Ovary (tissue), 9 donors: Measurements from ENCODE around the gene LRRC9. TPM values are rescaled to one million over a fixed set of nuclear protein-coding genes. Genes with fewer than 3 reads are reported as not detected.
"Not testable (repeated sequence)": the region's sequence is repeated elsewhere in the genome, so short reads cannot be mapped to it uniquely, and the experiment has no call there.

Experiments used
- DNase-seq, 5 donors: peaks; one replicate each; pipeline ENCODE4 v3.0.0-alpha.2; 2019 to 2020
- H3K27ac ChIP-seq, 2 donors: fragments of 200-600 bp; one replicate each; pipeline versions ENCODE4 v1.5.1 to v1.8.0; 2019 to 2022
- H3K27me3 ChIP-seq: fragments of 200-600 bp; one replicate; pipeline ENCODE4 v1.8.0; 2022
- H3K36me3 ChIP-seq: fragments of 200-600 bp; sonication (generic); one replicate; pipeline ENCODE4 v1.5.1; 2019
- H3K4me1 ChIP-seq: one replicate; pipeline ENCODE4 v1.8.1; 2013; ENCODE audit warnings: mild to moderate bottlenecking, moderate library complexity; ENCODE audit not compliant: insufficient read depth
- H3K4me3 ChIP-seq: fragments of 200-600 bp; sonication (generic); one replicate; pipeline ENCODE4 v1.5.1; 2017
- H3K9me3 ChIP-seq, 2 donors: fragments of 200-600 bp in 1 of 2; sonication (generic) in 1 of 2; one replicate each; pipeline versions ENCODE4 v1.5.1 to v1.8.1; 2013 to 2019; ENCODE audit warnings: mild to moderate bottlenecking in 1 of 2, moderate library complexity in 1 of 2
- EP300 ChIP-seq: sonication (generic); formaldehyde crosslinking; IDR thresholded peaks from one replicate; pipeline ENCODE4 v1.6.1; 2017; ENCODE audit warnings: antibody characterized with exemption
- POLR2A ChIP-seq: fragments of 450-650 bp; IDR thresholded peaks from one replicate; pipeline ENCODE4 v1.6.1; 2017; ENCODE audit warnings: antibody characterized with exemption, mild to moderate bottlenecking, moderate library complexity
- WGBS, 3 donors: extraction: QIAGEN DNeasy Blood & Tissue Kit in 1 of 3; methylation state at CpG; one replicate each; pipeline versions ENCODE4 v1.1.5 to v1.1.7; 2013 to 2017; 5-methylcytosine and 5-hydroxymethylcytosine counted together
- intact Hi-C, 4 donors: fragments of 100-400 bp; cut with DNase I; formaldehyde crosslinking; loops; one replicate each; pipeline versions ENCODE4 v1.11.0 to v1.15.1; 2022 to 2023
- polyA plus RNA-seq, 2 donors: library from polyadenylated mRNA; stranded (reverse); fragments of 200-250 nt in 1 of 2; fragments of 350-450 nt in 1 of 2; fragmentation: Illumina TruSeq in 1 of 2; extraction: RNeasy Lipid Tissue Mini Kit (QIAGEN cat#74804) in 1 of 2; gene quantifications; one replicate each; pipeline ENCODE4 v1.2.3, GENCODE V29; 2013 to 2014
- total RNA-seq, 7 donors: library from RNA; depleted of rRNA in 2 of 7; stranded (reverse); fragments of >200 nt in 2 of 7; fragmentation: NEBNext Ultra II Directional in 3 of 7; extraction: Animal tissue kit (Norgen Biotek cat#: 25700) in 3 of 7; gene quantifications; one replicate each; pipeline versions ENCODE4 v1.1.0 to v1.2.4, GENCODE V29; 2016 to 2023
- TF ChIP-seq, protein P1 (sequence below), 3 donors: fragments of 450-650 bp in 2 of 3; fragments of 200-600 bp in 1 of 3; IDR thresholded peaks; one replicate each; pipeline versions ENCODE4 v1.5.1 to v1.8.0; 2016 to 2022; ENCODE audit warnings: antibody characterized with exemption in 3 of 3, mild to moderate bottlenecking in 1 of 3
- donor health status: DM: no; HTN: no; CAD: no; lungs with moderate emphysema.
- donor health status: DM: no; HTN: no; CAD: no.
- donor health status: Bipolar disorder and iron deficiency.
- donor health status: DM: yes; HTN: yes; CAD: no.
- donor health status: DM: no; HTN: no; CAD: no.
- donor health status: DM: yes; HTN: yes; CAD: no.

LRRC9 gene
- total and polyA plus RNA-seq, 9 donors: 0.15 to 0.62 (median 0.57) TPM; not detected in 6

DNA sequence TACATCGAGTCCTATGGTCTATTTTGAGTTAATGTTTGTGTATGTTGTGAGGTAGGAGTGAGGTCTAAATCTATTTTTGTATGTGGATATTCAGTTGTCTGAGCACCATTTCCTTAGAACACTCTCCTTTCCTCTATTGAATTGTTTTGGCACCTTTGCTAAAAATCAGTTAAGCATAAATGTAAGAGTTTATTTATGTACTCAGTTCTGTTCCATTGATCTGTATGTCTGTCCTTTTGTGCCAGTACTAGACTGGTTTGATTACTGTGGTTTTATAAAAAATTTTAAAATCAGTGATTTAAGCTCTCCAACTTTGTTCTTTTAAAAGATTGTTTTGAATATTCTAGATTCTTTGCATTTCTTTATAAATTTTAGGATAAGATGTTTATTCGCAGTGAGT, 101.7 kb downstream of the LRRC9 start:
- 55 to 66% (median 61%) methylated on average over 2 of the region's 2 CpGs for WGBS, 3 donors
- Histone ChIP-seq H3K36me3 (no peaks in the 10 kb centered on the region), H3K27ac (no peak overlapping the region), H3K4me3 (no peak overlapping the region), H3K4me1 (no peaks in the 10 kb centered on the region), H3K27me3 (no peaks in the 10 kb centered on the region), H3K9me3 (no peaks in the 10 kb centered on the region)
- intact Hi-C loops: no loop called here
- TF ChIP-seq EP300 (no peak), POLR2A (no peak)
- no peak for DNase-seq

DNA sequence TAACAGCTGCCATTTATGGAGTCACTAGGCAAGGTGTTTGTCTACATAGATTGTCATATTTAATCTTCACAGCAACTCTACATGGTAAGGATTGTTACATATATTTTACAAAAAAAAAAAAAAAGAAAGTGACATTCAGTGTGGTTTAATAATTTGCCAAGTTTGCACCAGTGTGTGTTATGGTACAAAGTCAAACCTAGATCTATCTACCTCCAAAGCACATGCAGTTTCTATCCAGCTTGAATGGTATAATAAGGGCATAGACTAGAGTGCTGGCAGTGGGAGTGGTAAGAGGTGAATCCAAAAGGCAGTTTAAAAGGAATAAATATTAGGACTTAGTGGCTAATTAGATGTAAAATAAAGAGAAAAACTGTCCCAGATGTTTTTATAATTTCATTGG, 105.6 kb downstream of the LRRC9 start:
- no peak overlapping the region for H3K4me3 ChIP-seq
- intact Hi-C loops: no loop called here
- no peaks in the 10 kb centered on the region for H3K36me3 ChIP-seq
- H3K27ac ChIP-seq: no peak overlapping the region
- TF ChIP-seq EP300 (no peak), POLR2A (no peak)
- TF ChIP-seq, protein P1, sequence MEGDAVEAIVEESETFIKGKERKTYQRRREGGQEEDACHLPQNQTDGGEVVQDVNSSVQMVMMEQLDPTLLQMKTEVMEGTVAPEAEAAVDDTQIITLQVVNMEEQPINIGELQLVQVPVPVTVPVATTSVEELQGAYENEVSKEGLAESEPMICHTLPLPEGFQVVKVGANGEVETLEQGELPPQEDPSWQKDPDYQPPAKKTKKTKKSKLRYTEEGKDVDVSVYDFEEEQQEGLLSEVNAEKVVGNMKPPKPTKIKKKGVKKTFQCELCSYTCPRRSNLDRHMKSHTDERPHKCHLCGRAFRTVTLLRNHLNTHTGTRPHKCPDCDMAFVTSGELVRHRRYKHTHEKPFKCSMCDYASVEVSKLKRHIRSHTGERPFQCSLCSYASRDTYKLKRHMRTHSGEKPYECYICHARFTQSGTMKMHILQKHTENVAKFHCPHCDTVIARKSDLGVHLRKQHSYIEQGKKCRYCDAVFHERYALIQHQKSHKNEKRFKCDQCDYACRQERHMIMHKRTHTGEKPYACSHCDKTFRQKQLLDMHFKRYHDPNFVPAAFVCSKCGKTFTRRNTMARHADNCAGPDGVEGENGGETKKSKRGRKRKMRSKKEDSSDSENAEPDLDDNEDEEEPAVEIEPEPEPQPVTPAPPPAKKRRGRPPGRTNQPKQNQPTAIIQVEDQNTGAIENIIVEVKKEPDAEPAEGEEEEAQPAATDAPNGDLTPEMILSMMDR (IDR thresholded peaks at IDR 0.05): no peak
- no peaks in the 10 kb centered on the region for H3K27me3 ChIP-seq
- DNase-seq: no peak
- H3K4me1 ChIP-seq: no peaks in the 10 kb centered on the region
- H3K9me3 ChIP-seq: no peaks in the 10 kb centered on the region

GRCh38 chr14:60035177-60035576, 115.2 kb downstream of the LRRC9 start:
- TF ChIP-seq POLR2A: no peak
- no peak for TF ChIP-seq EP300
- H3K27me3 ChIP-seq: no peaks in the 10 kb centered on the region
- intact Hi-C loops: no loop called here
- WGBS, 3 donors: 79 to 84% (median 83%) methylated on average over 1 of the region's 1 CpG
- no peak overlapping the region for H3K27ac ChIP-seq
- no peak overlapping the region for H3K4me3 ChIP-seq
- no peaks in the 10 kb centered on the region for H3K36me3 ChIP-seq
- DNase-seq: no peak
- no peaks in the 10 kb centered on the region for H3K9me3 ChIP-seq
- H3K4me1 ChIP-seq: no peaks in the 10 kb centered on the region

DNA sequence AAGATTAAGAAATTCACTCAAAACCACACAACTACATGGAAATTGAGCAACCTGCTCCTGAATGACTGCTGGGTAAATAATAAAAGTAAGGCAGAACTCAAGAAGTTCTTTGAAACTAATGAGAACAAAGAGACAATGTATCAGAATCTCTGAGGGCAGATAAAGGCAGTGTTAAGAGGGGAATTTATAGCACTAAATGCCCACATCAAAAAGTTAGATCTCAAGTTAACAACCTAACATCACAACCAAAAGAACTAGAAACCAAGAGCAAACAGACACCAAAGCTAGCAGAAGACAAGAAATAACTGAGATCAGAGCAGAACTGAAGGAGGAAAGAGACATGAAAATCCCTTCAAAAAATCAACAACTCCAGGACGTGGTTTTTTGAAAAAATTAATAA, 128.0 kb downstream of the LRRC9 start:
- H3K27ac ChIP-seq, H3K36me3 ChIP-seq, H3K27me3 ChIP-seq, H3K4me3 ChIP-seq, DNase-seq, intact Hi-C loops, H3K4me1 ChIP-seq, H3K9me3 ChIP-seq: not testable (repeated sequence)
- 68 to 93% (median 73%) methylated on average over 1 of the region's 1 CpG for WGBS, 3 donors

GRCh38 chr14:60051721-60052221, 131.8 kb downstream of the LRRC9 start:
- Histone ChIP-seq H3K4me3 (no peak overlapping the region), H3K27ac (no peak overlapping the region), H3K9me3 (no peaks in the 10 kb centered on the region), H3K36me3 (no peaks in the 10 kb centered on the region), H3K4me1 (no peaks in the 10 kb centered on the region), H3K27me3 (no peaks in the 10 kb centered on the region)
- no peak for TF ChIP-seq POLR2A
- TF ChIP-seq EP300: no peak
- TF ChIP-seq, protein P1 (IDR thresholded peaks at IDR 0.05): no peak
- no peak for DNase-seq
- WGBS, 3 donors: 16 to 29% (median 19%) methylated on average over 3 of the region's 3 CpGs
- intact Hi-C loops: no loop called here

DNA sequence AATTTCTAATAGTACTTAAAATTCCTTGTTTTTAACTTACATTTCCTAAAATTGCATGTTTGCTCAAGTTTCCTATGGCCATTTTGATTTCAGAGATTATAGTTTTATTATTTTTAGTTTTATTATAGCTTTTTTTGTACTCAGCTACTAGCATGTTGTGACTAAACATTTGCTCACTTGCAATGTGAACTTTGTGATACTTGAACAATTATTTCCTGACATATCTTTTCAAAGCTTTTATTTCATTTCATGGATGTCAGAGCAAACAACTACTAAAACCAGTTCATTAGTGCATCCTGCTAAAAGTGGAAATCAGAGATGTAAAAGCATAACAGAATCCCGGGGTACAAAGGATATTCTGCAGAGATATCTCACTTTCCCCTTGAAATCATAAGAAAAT, 138.1 kb downstream of the LRRC9 start:
- H3K4me3 ChIP-seq: no peak overlapping the region
- no peak overlapping the region for H3K27ac ChIP-seq
- TF ChIP-seq EP300 (no peak), POLR2A (no peak)
- TF ChIP-seq, protein P1 (IDR thresholded peaks at IDR 0.05): no peak
- no peaks in the 10 kb centered on the region for H3K36me3 ChIP-seq
- no peaks in the 10 kb centered on the region for H3K9me3 ChIP-seq
- 48 to 65% (median 56%) methylated on average over 1 of the region's 1 CpG for WGBS, 3 donors
- H3K4me1 ChIP-seq: no peaks in the 10 kb centered on the region
- DNase-seq: no peak
- intact Hi-C loops: no loop called here
- no peaks in the 10 kb centered on the region for H3K27me3 ChIP-seq
